CD14-positive monocyte (primary cell): ENCODE measurements around the gene HSDL1. TPM values are rescaled to one million over a fixed set of nuclear protein-coding genes. Genes with fewer than 3 reads are reported as not detected.
A peak's percentile ranks its signal among the peaks of the same experiment; 100 is the strongest.

ENCODE experiments used
- DNase-seq, 3 donors: peaks; one replicate each; pipeline ENCODE4 v3.0.0-alpha.2; 2011 to 2022
- H2AFZ ChIP-seq: 2 replicates; pipeline ENCODE4 v1.6.0; 2012; ENCODE audit warnings: mild to moderate bottlenecking, low read depth, low read length, inconsistent platforms; ENCODE audit not compliant: insufficient read depth, poor library complexity, severe bottlenecking
- H3K27ac ChIP-seq, 2 donors: 1 replicate in 1 of 2; 2 replicates in 1 of 2; pipeline ENCODE4 v1.5.1; 2012 to 2013; ENCODE audit warnings: low read length in 2 of 2, control low read depth in 1 of 2, inconsistent platforms in 1 of 2, low read depth in 1 of 2, mild to moderate bottlenecking in 1 of 2
- H3K27me3 ChIP-seq, 2 donors: one replicate each; pipeline versions ENCODE4 v1.6.0 to v1.6.1; 2011 to 2013; ENCODE audit warnings: low read length in 2 of 2; ENCODE audit not compliant: control insufficient read depth in 2 of 2, insufficient read depth in 2 of 2
- H3K36me3 ChIP-seq, 2 donors: replicated peaks in 1 of 2; 1 replicate in 1 of 2; 2 replicates in 1 of 2; pipeline versions ENCODE4 v1.5.1 to v1.6.1; 2012 to 2013; ENCODE audit warnings: low read length in 2 of 2, control low read depth in 1 of 2, inconsistent platforms in 1 of 2, mild to moderate bottlenecking in 1 of 2; ENCODE audit not compliant: insufficient read depth in 2 of 2, control insufficient read depth in 1 of 2
- H3K4me1 ChIP-seq, 2 donors: 1 replicate in 1 of 2; 2 replicates in 1 of 2; pipeline versions ENCODE4 v1.5.1 to v1.6.1; 2012 to 2013; ENCODE audit warnings: low read length in 2 of 2, control low read depth in 1 of 2, inconsistent platforms in 1 of 2, mild to moderate bottlenecking in 1 of 2, moderate library complexity in 1 of 2; ENCODE audit not compliant: insufficient read depth in 2 of 2, control insufficient read depth in 1 of 2
- H3K4me2 ChIP-seq: replicated peaks from 2 replicates; pipeline ENCODE3; 2012; ENCODE audit warnings: low read length, moderate library complexity, mild to moderate bottlenecking; ENCODE audit not compliant: poor library complexity, severe bottlenecking; ENCODE audit errors: extremely low read depth
- H3K4me3 ChIP-seq, 3 experiments: fragments of 200-600 bp in 1 of 3; sonication (generic) in 1 of 3; replicated peaks in 1 of 3; 1 replicate in 2 of 3; 2 replicates in 1 of 3; pipeline ENCODE4 v1.5.1; 2011 to 2013; ENCODE audit warnings: low read length in 3 of 3, mild to moderate bottlenecking in 3 of 3, control low read depth in 2 of 3, low read depth in 2 of 3, inconsistent platforms in 1 of 3, moderate library complexity in 1 of 3
- H3K79me2 ChIP-seq: 2 replicates; pipeline ENCODE4 v1.6.0; 2012; ENCODE audit warnings: mild to moderate bottlenecking, control low read depth, inconsistent platforms, low read length, moderate library complexity; ENCODE audit not compliant: insufficient read depth
- H3K9ac ChIP-seq: 2 replicates; pipeline ENCODE4 v1.6.0; 2017; ENCODE audit warnings: low read length, mild to moderate bottlenecking; ENCODE audit not compliant: insufficient read depth, poor library complexity, severe bottlenecking
- H3K9me3 ChIP-seq, 2 donors: replicated peaks in 1 of 2; 1 replicate in 1 of 2; 2 replicates in 1 of 2; pipeline versions ENCODE4 v1.5.1 to v1.6.1; 2012 to 2013; ENCODE audit warnings: low read length in 2 of 2, control low read depth in 1 of 2; ENCODE audit not compliant: control insufficient read depth in 1 of 2, insufficient read depth in 1 of 2
- H4K20me1 ChIP-seq: 2 replicates; pipeline ENCODE4 v1.6.0; 2012; ENCODE audit warnings: mild to moderate bottlenecking, low read length, control low read depth, moderate library complexity; ENCODE audit not compliant: insufficient read depth
- H3K27ac Mint-ChIP-seq, 7 donors: one replicate each; pipeline ENCODE4 v1.8.0; 2020; ENCODE audit warnings: mild to moderate bottlenecking in 7 of 7, mixed read lengths in 7 of 7, moderate library complexity in 6 of 7, inconsistent platforms in 2 of 7
- H3K27me3 Mint-ChIP-seq, 3 donors: one replicate each; pipeline ENCODE4 v1.8.0; 2021 to 2022; ENCODE audit warnings: low read depth in 3 of 3, mild to moderate bottlenecking in 3 of 3, mixed read lengths in 3 of 3, moderate library complexity in 3 of 3, inconsistent platforms in 1 of 3
- H3K36me3 Mint-ChIP-seq, 2 donors: one replicate each; pipeline ENCODE4 v1.8.0; 2020; ENCODE audit warnings: mixed read lengths in 2 of 2, inconsistent platforms in 1 of 2, mild to moderate bottlenecking in 1 of 2
- H3K4me1 Mint-ChIP-seq: one replicate; pipeline ENCODE4 v1.8.0; 2020; ENCODE audit warnings: mild to moderate bottlenecking, mixed read lengths
- H3K4me3 Mint-ChIP-seq, 2 donors: one replicate each; pipeline ENCODE4 v1.8.0; 2020; ENCODE audit warnings: mild to moderate bottlenecking in 2 of 2, mixed read lengths in 2 of 2, moderate library complexity in 1 of 2
- H3K9me3 Mint-ChIP-seq, 7 donors: one replicate each; pipeline ENCODE4 v1.8.0; 2020 to 2022; ENCODE audit warnings: mixed read lengths in 7 of 7, mild to moderate bottlenecking in 6 of 7, moderate library complexity in 6 of 7, inconsistent platforms in 2 of 7
- WGBS: methylation state at CpG from one replicate; pipeline ENCODE4 v1.1.5; 2013; ENCODE audit warnings: missing lambda C conversion rate; ENCODE audit not compliant: insufficient coverage; 5-methylcytosine and 5-hydroxymethylcytosine counted together
- intact Hi-C, 2 donors: fragments of 100-400 bp; cut with micrococcal nuclease; formaldehyde crosslinking; loops; one replicate each; pipeline versions ENCODE4 v1.15.0 to v1.15.1; 2023
- polyA plus RNA-seq, 3 donors: library from polyadenylated mRNA; depleted of rRNA in 1 of 3; unstranded in 2 of 3; stranded (reverse) in 1 of 3; fragments of 300-500 nt in 2 of 3; fragments of >200 nt in 1 of 3; fragmentation: Illumina TruSeq in 2 of 3; gene quantifications; 1 replicate in 2 of 3; 2 replicates in 1 of 3; pipeline ENCODE4 v1.2.3, GENCODE V29; 2012 to 2021
- TF ChIP-seq, protein P1 (sequence below): fragments of 200-600 bp; IDR thresholded peaks from one replicate; pipeline ENCODE4 v1.8.0; 2022; ENCODE audit warnings: antibody characterized with exemption, mild to moderate bottlenecking

Gene HSDL1
- polyA plus RNA-seq, 3 donors: 7.3 to 13.3 (median 8.0) TPM

DNA sequence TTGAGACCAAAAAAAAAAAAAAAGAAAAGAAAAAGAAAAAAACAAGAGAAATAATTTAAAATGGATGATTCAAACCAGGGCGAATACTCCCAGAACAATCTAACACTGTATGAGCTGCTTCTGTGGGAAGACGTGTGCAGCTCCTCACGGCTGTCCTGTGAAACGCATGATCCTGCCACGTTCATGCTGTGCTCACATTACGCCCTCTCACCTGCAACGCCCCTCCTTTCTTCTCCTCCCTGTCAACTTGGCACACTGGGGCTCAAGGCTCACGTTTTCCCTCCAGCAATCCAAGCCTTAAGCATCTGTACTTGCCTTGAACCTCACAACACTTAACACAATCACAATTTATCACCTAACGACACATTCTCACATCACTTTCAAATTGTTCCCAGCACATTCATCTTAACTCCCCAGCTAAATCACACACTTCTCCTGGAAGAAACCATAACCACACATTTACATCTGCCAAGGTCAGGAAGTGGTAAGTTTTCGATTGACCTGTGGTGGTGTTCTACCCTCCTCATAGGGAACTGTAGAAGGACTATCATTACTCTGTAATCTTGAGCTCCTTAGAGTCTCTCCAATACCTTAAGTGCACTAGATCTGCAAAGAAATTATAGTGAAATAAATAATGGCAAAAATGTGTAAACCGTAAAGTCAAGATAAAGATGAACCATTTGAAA, 57.4 kb downstream of the HSDL1 start:
- Histone ChIP-seq H3K4me2 (no peak overlapping the region), H3K4me3 (no peak overlapping the region), H3K9me3 (no peaks in the 10 kb centered on the region), H3K79me2 (peaks cover 32% of the 10 kb centered on the region), H2AFZ (no peak overlapping the region), H4K20me1 (peaks cover 10% of the 10 kb centered on the region), H3K36me3 (peaks cover 52 to 75% of the 10 kb centered on the region in 2 donors), H3K27me3 (no peaks in the 10 kb centered on the region), H3K9ac (no peak overlapping the region), H3K4me1 (peaks cover 51 to 60% of the 10 kb centered on the region in 2 donors), H3K27ac (no peak overlapping the region)
- TF ChIP-seq, protein P1, sequence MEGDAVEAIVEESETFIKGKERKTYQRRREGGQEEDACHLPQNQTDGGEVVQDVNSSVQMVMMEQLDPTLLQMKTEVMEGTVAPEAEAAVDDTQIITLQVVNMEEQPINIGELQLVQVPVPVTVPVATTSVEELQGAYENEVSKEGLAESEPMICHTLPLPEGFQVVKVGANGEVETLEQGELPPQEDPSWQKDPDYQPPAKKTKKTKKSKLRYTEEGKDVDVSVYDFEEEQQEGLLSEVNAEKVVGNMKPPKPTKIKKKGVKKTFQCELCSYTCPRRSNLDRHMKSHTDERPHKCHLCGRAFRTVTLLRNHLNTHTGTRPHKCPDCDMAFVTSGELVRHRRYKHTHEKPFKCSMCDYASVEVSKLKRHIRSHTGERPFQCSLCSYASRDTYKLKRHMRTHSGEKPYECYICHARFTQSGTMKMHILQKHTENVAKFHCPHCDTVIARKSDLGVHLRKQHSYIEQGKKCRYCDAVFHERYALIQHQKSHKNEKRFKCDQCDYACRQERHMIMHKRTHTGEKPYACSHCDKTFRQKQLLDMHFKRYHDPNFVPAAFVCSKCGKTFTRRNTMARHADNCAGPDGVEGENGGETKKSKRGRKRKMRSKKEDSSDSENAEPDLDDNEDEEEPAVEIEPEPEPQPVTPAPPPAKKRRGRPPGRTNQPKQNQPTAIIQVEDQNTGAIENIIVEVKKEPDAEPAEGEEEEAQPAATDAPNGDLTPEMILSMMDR: no peak
- peak overlapping the region in 3 of 7 donors; percentile 1 to 39 (median 2) for H3K27ac Mint-ChIP-seq
- peaks cover 72% of the 10 kb centered on the region in 2 donors for H3K36me3 Mint-ChIP-seq
- no peak for DNase-seq
- H3K9me3 Mint-ChIP-seq: no peaks in the 10 kb centered on the region
- H3K4me1 Mint-ChIP-seq: peaks cover 58% of the 10 kb centered on the region
- intact Hi-C loops: loop anchor here (5.0 kb wide), 2 partner anchors 45 to 100 kb away; partner anchors contain the start of gene TAF1C (in 1 of the 2)
- H3K4me3 Mint-ChIP-seq: no peak overlapping the region
- peaks cover 0 to 3% (median 0%) of the 10 kb centered on the region in 3 donors for H3K27me3 Mint-ChIP-seq
- WGBS: 57% methylated on average over 9 of the region's 11 CpGs

DNA sequence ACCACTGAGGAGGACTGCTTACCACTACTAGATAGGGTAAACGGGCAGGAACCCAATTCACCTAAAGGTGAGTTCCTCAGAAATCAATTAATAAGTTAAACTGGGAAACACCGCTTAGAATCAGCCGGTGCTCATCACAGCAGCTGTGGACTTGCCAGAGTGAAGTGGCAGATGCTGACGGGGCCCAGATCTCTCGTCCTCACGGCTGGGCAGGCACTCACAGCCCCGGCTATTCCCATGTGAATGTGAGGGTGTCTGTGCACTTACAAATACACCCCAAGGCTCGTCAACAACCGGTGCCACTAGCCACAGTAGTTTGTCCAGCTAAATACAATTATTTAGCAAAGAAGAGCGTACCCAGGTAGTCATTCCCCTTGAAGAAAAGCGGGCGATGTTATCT, 58.0 kb downstream of the HSDL1 start:
- H4K20me1 ChIP-seq: peaks cover 10% of the 10 kb centered on the region

More for the DNA sequence above, 58.0 kb downstream of the HSDL1 start:
- no peaks in the 10 kb centered on the region for H3K9me3 Mint-ChIP-seq
- Histone ChIP-seq H3K27me3 (no peaks in the 10 kb centered on the region), H3K4me1 (peaks cover 57 to 66% of the 10 kb centered on the region in 2 donors), H3K9me3 (no peaks in the 10 kb centered on the region), H2AFZ (no peak overlapping the region), H3K27ac (no peak overlapping the region), H3K79me2 (peaks cover 32% of the 10 kb centered on the region), H3K4me3 (no peak overlapping the region), H3K4me2 (no peak overlapping the region), H3K9ac (no peak overlapping the region), H3K36me3 (peaks cover 45 to 70% of the 10 kb centered on the region in 2 donors)
- DNase-seq: no peak
- peak overlapping the region in 2 of 7 donors; percentile 41 to 50 for H3K27ac Mint-ChIP-seq
- H3K36me3 Mint-ChIP-seq: peaks cover 70% of the 10 kb centered on the region in 2 donors
- H3K27me3 Mint-ChIP-seq: peaks cover 0 to 3% (median 0%) of the 10 kb centered on the region in 3 donors
- TF ChIP-seq, protein P1: no peak
- H3K4me1 Mint-ChIP-seq: peaks cover 63% of the 10 kb centered on the region
- intact Hi-C loops: loop anchor here (5.0 kb wide), 2 partner anchors 45 to 100 kb away; partner anchors contain the start of gene TAF1C (in 1 of the 2)
- WGBS: 58% methylated on average over 3 of the region's 12 CpGs
- no peak overlapping the region for H3K4me3 Mint-ChIP-seq
